ENCODE results near the gene NELL1. TPM values are rescaled to one million over a fixed set of nuclear protein-coding genes. Genes with fewer than 3 reads are reported as not detected.

NELL1 gene
- total RNA-seq, 1 experiment from 2014 or later = 0.22 TPM

DNA sequence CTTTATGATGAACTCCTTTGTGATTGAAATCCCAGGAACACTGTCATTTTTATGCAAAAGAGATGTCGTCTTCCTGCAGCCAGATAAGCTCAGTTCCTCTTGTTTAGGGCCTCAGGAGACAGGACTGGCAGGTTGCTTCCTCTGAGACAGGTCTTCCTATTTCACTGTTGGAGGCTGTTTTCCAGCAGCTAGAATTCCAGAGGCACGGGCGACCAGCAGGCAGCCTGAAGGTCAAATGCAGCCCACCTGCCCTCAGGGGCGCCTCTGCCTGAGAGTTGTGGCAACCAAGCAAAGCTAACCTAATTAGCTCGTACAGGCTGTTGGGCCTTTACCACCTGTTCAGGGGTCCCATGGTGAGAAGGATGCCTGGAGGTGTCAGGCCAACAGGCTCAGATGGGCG, 47.7 kb upstream of the NELL1 start:
- Histone ChIP-seq H3K4me2 (ENCODE audit: insufficient read depth, insufficient read length, low read length) (no peak overlapping the region), H3K79me1 (ENCODE audit: insufficient read depth, low read depth, low read length, poor library complexity, severe bottlenecking) (no peaks in the 10 kb centered on the region), H3T11ph (ENCODE audit: low read length) (no peak overlapping the region), H3K18ac (ENCODE audit: insufficient read length, low read depth, low read length) (no peak overlapping the region), H3K79me2 (ENCODE audit: insufficient read depth, low read length) (no peaks in the 10 kb centered on the region), H2BK5ac (ENCODE audit: insufficient read length, low read length) (no peak overlapping the region), H3K23ac (ENCODE audit: insufficient read length, low read depth, low read length) (no peak overlapping the region), H3K14ac (ENCODE audit: insufficient read depth, low read length) (0 out of 2 replicates have a peak overlapping the region, but pooled peaks have one; percentile 31), H2BK120ac (ENCODE audit: low read depth, low read length, poor library complexity, severe bottlenecking) (no peak overlapping the region), H3K56ac (ENCODE audit: insufficient read length, low read depth, low read length) (no peak overlapping the region), H4K5ac (ENCODE audit: insufficient read length, low read depth, low read length) (no peak overlapping the region), H2BK20ac (ENCODE audit: low read depth, low read length, poor library complexity, severe bottlenecking) (no peak overlapping the region), H3K4me1 (ENCODE audit: insufficient read depth, low read length) (peaks cover 12% of the 10 kb centered on the region; the same call in 1 of the 2 replicates), H3K9me3 (ENCODE audit: control insufficient read depth, low read depth, low read length) (no peaks in the 10 kb centered on the region), H3K4ac (ENCODE audit: low read depth, low read length) (no peak overlapping the region), H3K9ac (ENCODE audit: extremely low read depth, insufficient read length, low read length) (no peak overlapping the region), H2AFZ (ENCODE audit: low read length) (no peak overlapping the region), H2AK5ac (ENCODE audit: insufficient read length, low read length) (no peak overlapping the region), H2BK12ac (ENCODE audit: insufficient read length, low read depth, low read length) (no peak overlapping the region), H4K91ac (ENCODE audit: insufficient read length, low read depth, low read length) (no peak overlapping the region), H4K8ac (replicated peaks; ENCODE audit: insufficient read length, low read depth, low read length) (no peak overlapping the region), H3K27ac (ENCODE audit: insufficient read length, low read depth, low read length) (no peak overlapping the region), H4K20me1 (ENCODE audit: control insufficient read depth, insufficient read depth, insufficient read length) (no peaks in the 10 kb centered on the region), H2BK15ac (ENCODE audit: low read depth, low read length) (no peak overlapping the region), H3K23me2 (ENCODE audit: insufficient read length, low read depth, low read length, poor library complexity, severe bottlenecking) (no peaks in the 10 kb centered on the region), H3K27me3 (ENCODE audit: insufficient read depth, low read length) (no peaks in the 10 kb centered on the region)
- WGBS (ENCODE audit: extremely low coverage, insufficient read length, low lambda C conversion rate) = no CpG with 5 or more reads among the region's 6 CpGs
- peak overlapping the region in 1 of 2 experiments; percentile 42; a peak in 3 of 5 replicates for H3K4me3 Mint-ChIP-seq
- no peak overlapping the region; a peak in 1 of 7 replicates for H3K27ac Mint-ChIP-seq
- no peaks in the 10 kb centered on the region for H3K36me3 Mint-ChIP-seq (ENCODE audit: insufficient read depth in 1 of 3, low read depth in 3 of 3)
- no peaks in the 10 kb centered on the region for H3K9me3 Mint-ChIP-seq
- TF ChIP-seq, protein P1, sequence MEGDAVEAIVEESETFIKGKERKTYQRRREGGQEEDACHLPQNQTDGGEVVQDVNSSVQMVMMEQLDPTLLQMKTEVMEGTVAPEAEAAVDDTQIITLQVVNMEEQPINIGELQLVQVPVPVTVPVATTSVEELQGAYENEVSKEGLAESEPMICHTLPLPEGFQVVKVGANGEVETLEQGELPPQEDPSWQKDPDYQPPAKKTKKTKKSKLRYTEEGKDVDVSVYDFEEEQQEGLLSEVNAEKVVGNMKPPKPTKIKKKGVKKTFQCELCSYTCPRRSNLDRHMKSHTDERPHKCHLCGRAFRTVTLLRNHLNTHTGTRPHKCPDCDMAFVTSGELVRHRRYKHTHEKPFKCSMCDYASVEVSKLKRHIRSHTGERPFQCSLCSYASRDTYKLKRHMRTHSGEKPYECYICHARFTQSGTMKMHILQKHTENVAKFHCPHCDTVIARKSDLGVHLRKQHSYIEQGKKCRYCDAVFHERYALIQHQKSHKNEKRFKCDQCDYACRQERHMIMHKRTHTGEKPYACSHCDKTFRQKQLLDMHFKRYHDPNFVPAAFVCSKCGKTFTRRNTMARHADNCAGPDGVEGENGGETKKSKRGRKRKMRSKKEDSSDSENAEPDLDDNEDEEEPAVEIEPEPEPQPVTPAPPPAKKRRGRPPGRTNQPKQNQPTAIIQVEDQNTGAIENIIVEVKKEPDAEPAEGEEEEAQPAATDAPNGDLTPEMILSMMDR (conservative IDR thresholded peaks at IDR 0.05) = no peak
- peaks cover 31 to 32% of the 10 kb centered on the region in 2 experiments for H3K4me1 Mint-ChIP-seq
- peaks cover 12% of the 10 kb centered on the region; the same call in 1 of the 2 replicates for H3K27me3 Mint-ChIP-seq (ENCODE audit: low read depth)
- peak; percentile 64 for DNase-seq

Data from H9 (cell line).